WTC11 (cell line): ENCODE measurements around the gene ARHGAP26. TPM values are rescaled to one million over a fixed set of nuclear protein-coding genes. Genes with fewer than 3 reads are reported as not detected.

ENCODE experiments used
- ATAC-seq: fragments of 200-7000 bp; cut with Tn5 transposase; 2 replicates; pipeline ENCODE4 v1.10.0; 2021; ENCODE audit warnings: mild to moderate bottlenecking, moderate library complexity
- CTCF ChIA-PET: fragments of 300-600 bp; sonication (Branson Sonifier 250); formaldehyde crosslinking; loops from one replicate; lab custom pipeline; 2021; ENCODE audit warnings: antibody characterized with exemption; lab: Charles Lee
- POLR2A ChIA-PET: fragments of 350-600 bp; sonication (Branson Sonifier 250); formaldehyde crosslinking; loops from one replicate; lab custom pipeline; 2021; ENCODE audit warnings: antibody characterized with exemption; lab: Charles Lee
- DNase-seq: peaks from one replicate; pipeline ENCODE4 v3.0.0; 2021; ENCODE audit warnings: low spot score
- H3K27ac Mint-ChIP-seq: 2 replicates; pipeline ENCODE4 v1.8.0; 2021; ENCODE audit warnings: mixed read lengths
- H3K27me3 Mint-ChIP-seq: 2 replicates; pipeline ENCODE4 v1.8.0; 2021; ENCODE audit warnings: low read depth, mild to moderate bottlenecking, moderate library complexity, mixed read lengths
- H3K36me3 Mint-ChIP-seq: 2 replicates; pipeline ENCODE4 v1.8.0; 2021; ENCODE audit warnings: mixed read lengths
- H3K4me1 Mint-ChIP-seq: 2 replicates; pipeline ENCODE4 v1.8.0; 2022; ENCODE audit warnings: mixed read lengths
- H3K4me3 Mint-ChIP-seq: 2 replicates; pipeline ENCODE4 v1.8.0; 2021; ENCODE audit warnings: mild to moderate bottlenecking, moderate library complexity, mixed read lengths
- H3K9me3 Mint-ChIP-seq: 2 replicates; pipeline ENCODE4 v1.8.0; 2021; ENCODE audit warnings: mixed read lengths
- AR ChIP-seq: fragments of 250-450 bp; sonication (Bioruptor Pico); IDR thresholded peaks from 2 replicates; pipeline ENCODE4 v1.9.0; 2021; ENCODE audit warnings: mild to moderate bottlenecking
- ATF1 ChIP-seq: sonication (generic); formaldehyde crosslinking; IDR thresholded peaks from 2 replicates; pipeline ENCODE4 v1.8.1; 2023; ENCODE audit warnings: mild to moderate bottlenecking, moderate library complexity, missing genetic modification reagents
- E2F4 ChIP-seq: sonication (generic); formaldehyde crosslinking; IDR thresholded peaks from 2 replicates; pipeline ENCODE4 v1.8.1; 2022; ENCODE audit warnings: low read depth, mild to moderate bottlenecking, moderate library complexity, missing genetic modification reagents, borderline replicate concordance
- FOXJ3 ChIP-seq: sonication (generic); formaldehyde crosslinking; IDR thresholded peaks from 2 replicates; pipeline ENCODE4 v1.9.0; 2021; ENCODE audit warnings: missing genetic modification reagents, mild to moderate bottlenecking, borderline replicate concordance
- HMGA2 ChIP-seq: fragments of 250-450 bp; sonication (Bioruptor Pico); IDR thresholded peaks from 2 replicates; pipeline ENCODE4 v1.4.0; 2021; ENCODE audit warnings: mild to moderate bottlenecking, moderate library complexity
- MXD4 ChIP-seq: fragments of 250-450 bp; sonication (Bioruptor Pico); IDR thresholded peaks from 2 replicates; pipeline ENCODE4 v1.8.0; 2021; ENCODE audit warnings: mild to moderate bottlenecking, moderate library complexity, borderline replicate concordance
- OVOL2 ChIP-seq: fragments of 250-450 bp; sonication (Bioruptor Pico); IDR thresholded peaks from 2 replicates; pipeline ENCODE4 v1.9.0; 2021; ENCODE audit warnings: mild to moderate bottlenecking, borderline replicate concordance
- PRRX2 ChIP-seq: fragments of 250-450 bp; sonication (Bioruptor Pico); IDR thresholded peaks from 2 replicates; pipeline ENCODE4 v1.8.0; 2021; ENCODE audit warnings: mild to moderate bottlenecking
- SP1 ChIP-seq: sonication (generic); formaldehyde crosslinking; conservative IDR thresholded peaks from 2 replicates; pipeline ENCODE4 v1.8.1; 2022; ENCODE audit warnings: missing genetic modification reagents
- ZNF138 ChIP-seq: sonication (generic); formaldehyde crosslinking; conservative IDR thresholded peaks from 2 replicates; pipeline ENCODE4 v1.8.1; 2022; ENCODE audit warnings: mild to moderate bottlenecking, moderate library complexity, missing genetic modification reagents
- ZNF281 ChIP-seq: sonication (generic); formaldehyde crosslinking; IDR thresholded peaks from 2 replicates; pipeline ENCODE4 v1.8.0; 2023; ENCODE audit warnings: mild to moderate bottlenecking, missing genetic modification reagents
- ZNF423 ChIP-seq: fragments of 250-450 bp; sonication (Bioruptor Pico); IDR thresholded peaks from 2 replicates; pipeline ENCODE4 v2.1.2; 2022; ENCODE audit warnings: mild to moderate bottlenecking, moderate library complexity
- ZNF512 ChIP-seq: sonication (generic); formaldehyde crosslinking; IDR thresholded peaks from 2 replicates; pipeline ENCODE4 v1.8.1; 2022; ENCODE audit warnings: missing genetic modification reagents, borderline replicate concordance
- total RNA-seq: library from RNA; stranded (reverse); gene quantifications from 3 replicates; pipeline ENCODE4 v1.2.3, GENCODE V29; 2021
- TF ChIP-seq, protein P1 (sequence below): fragments of 250-450 bp; sonication (Bioruptor Pico); IDR thresholded peaks from 2 replicates; pipeline ENCODE4 v1.9.0; 2021; ENCODE audit warnings: moderate library complexity, mild to moderate bottlenecking, inconsistent platforms, borderline replicate concordance

Gene ARHGAP26
- total RNA-seq, 1 experiment from 2014 or later: 22.3 TPM

GRCh38 chr5:143072734-143073133, 302.6 kb downstream of the ARHGAP26 start:
- POLR2A ChIA-PET: no interaction called here
- Mint-ChIP-seq H3K36me3 (peaks cover 32% of the 10 kb centered on the region), H3K4me3 (no peak overlapping the region), H3K27ac (no peak overlapping the region), H3K4me1 (peaks cover 9% of the 10 kb centered on the region), H3K9me3 (peaks cover 28% of the 10 kb centered on the region), H3K27me3 (no peaks in the 10 kb centered on the region)
- CTCF ChIA-PET: no interaction called here
- TF ChIP-seq ZNF281 (CRISPR knock-in tag): no peak
- no peak for TF ChIP-seq ZNF423 (CRISPR knock-in tag)
- no peak for TF ChIP-seq SP1 (CRISPR knock-in tag)
- TF ChIP-seq MXD4 (CRISPR knock-in tag): no peak
- TF ChIP-seq FOXJ3: no peak
- no peak for DNase-seq
- no peak for ATAC-seq

DNA sequence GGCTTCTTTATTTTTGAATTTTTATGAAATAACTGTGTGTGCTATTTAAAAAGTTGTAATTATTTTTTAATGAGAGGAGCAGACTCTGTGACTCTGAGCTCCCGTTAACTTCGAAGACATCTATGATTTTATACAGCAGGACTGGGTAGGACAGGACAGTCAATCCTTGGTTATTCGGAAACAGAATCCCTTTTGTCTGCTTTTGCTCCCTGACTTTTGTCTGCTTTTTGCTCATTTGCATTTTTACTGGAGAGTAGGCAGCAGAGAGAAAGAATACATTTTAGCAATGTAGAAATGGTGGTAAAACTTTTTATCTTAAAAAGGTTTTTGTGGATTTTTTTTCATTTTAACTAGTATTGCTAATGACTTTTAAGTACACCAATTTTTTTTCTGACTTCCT, 303.6 kb downstream of the ARHGAP26 start:
- Mint-ChIP-seq H3K4me1 (peaks cover 19% of the 10 kb centered on the region), H3K36me3 (peaks cover 29% of the 10 kb centered on the region), H3K27me3 (no peaks in the 10 kb centered on the region), H3K4me3 (no peak overlapping the region), H3K27ac (no peak overlapping the region), H3K9me3 (peaks cover 28% of the 10 kb centered on the region)
- CTCF ChIA-PET: no interaction called here
- no peak for ATAC-seq
- DNase-seq: no peak
- POLR2A ChIA-PET: no interaction called here
- no peak for TF ChIP-seq SP1 (CRISPR knock-in tag)
- TF ChIP-seq OVOL2 (CRISPR knock-in tag): no peak
- TF ChIP-seq AR: no peak
- no peak for TF ChIP-seq ZNF138
- TF ChIP-seq PRRX2 (CRISPR knock-in tag): no peak
- no peak for TF ChIP-seq HMGA2 (CRISPR knock-in tag)
- no peak for TF ChIP-seq ATF1
- TF ChIP-seq ZNF512 (CRISPR knock-in tag): no peak
- TF ChIP-seq E2F4: no peak
- TF ChIP-seq, protein P1, sequence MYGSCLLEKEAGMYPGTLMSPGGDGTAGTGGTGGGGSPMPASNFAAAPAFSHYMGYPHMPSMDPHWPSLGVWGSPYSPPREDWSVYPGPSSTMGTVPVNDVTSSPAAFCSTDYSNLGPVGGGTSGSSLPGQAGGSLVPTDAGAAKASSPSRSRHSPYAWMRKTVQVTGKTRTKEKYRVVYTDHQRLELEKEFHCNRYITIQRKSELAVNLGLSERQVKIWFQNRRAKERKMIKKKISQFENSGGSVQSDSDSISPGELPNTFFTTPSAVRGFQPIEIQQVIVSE (CRISPR knock-in tag): no peak
